ENCODE results near the gene VAMP1. TPM values are rescaled to one million over a fixed set of nuclear protein-coding genes. Genes with fewer than 3 reads are reported as not detected.
A peak's percentile ranks its signal among the peaks of the same experiment; 100 is the strongest.
"Not testable (repeated sequence)": the region's sequence is repeated elsewhere in the genome, so short reads cannot be mapped to it uniquely, and the experiment has no call there.

The VAMP1 gene
- total and polyA plus RNA-seq, 9 of the 15 experiments (the other 6 are each of a cell fraction or from before 2014, with no cell fraction given): 0.76 to 13.2 (median 4.2) TPM

DNA sequence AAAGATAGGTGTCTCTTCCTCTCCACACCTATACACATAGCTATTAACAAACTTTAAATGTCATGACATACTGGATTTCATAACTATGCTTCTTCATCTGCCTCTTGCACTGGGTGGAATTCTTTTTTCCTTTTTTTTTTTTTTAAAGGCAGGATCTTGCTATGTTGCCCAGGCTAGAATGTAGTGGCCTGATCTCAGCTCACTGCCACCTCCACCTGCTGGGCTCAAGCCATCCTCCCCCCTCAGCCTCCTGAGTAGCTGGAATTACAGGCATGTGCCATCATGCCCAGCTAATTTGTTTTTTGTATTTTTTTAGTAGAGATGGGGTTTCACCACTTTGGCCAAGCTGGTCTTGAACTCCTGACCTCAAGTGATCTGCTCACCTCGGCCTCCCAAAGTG, 17.8 kb upstream of the VAMP1 start:
- H3K4me1 ChIP-seq (replicated peaks in 1 of 2; ENCODE audit: control insufficient read depth in 2 of 2, insufficient read depth in 2 of 2, low read length in 2 of 2): peaks cover 0 to 4% of the 10 kb centered on the region in 2 experiments; a peak in 1 of 5 replicates
- H3K79me2 ChIP-seq (ENCODE audit: control insufficient read depth, insufficient read depth, low read length): peaks cover 10% of the 10 kb centered on the region
- H3K4me3 ChIP-seq: no peak overlapping the region
- H3K36me3 ChIP-seq (ENCODE audit: control insufficient read depth, insufficient read depth, low read length): peaks cover 7% of the 10 kb centered on the region; the same call in 2 of the 3 replicates
- H3K9ac ChIP-seq (ENCODE audit: insufficient read depth in 1 of 2, low read depth in 2 of 2, low read length in 2 of 2): no peak overlapping the region
- no peaks in the 10 kb centered on the region for H4K20me1 ChIP-seq (replicated peaks; ENCODE audit: control insufficient read depth, insufficient read depth, low read length)
- no peaks in the 10 kb centered on the region for H3K27me3 ChIP-seq (ENCODE audit: control insufficient read depth in 2 of 2, insufficient read depth in 2 of 2, low read length in 2 of 2)
- ATAC-seq (no peak), DNase-seq (ENCODE audit: extremely low read depth in 1 of 4, low spot score in 3 of 4) (no peak), FAIRE-seq (no peak)
- no peaks in the 10 kb centered on the region for H3K9me3 ChIP-seq (replicated peaks; ENCODE audit: control insufficient read depth, insufficient read depth, low read depth, low read length)
- BruUV-seq (replicated peaks): no TSS peak
- ChIA-PET POLR2A (interaction anchor here (0.5 to 0.7 kb wide), 2 partner anchors 18 to 38 kb away, joined by 3 read pairs; no protein-coding TSS in a partner anchor), CTCF (ENCODE audit: low intra/inter-chr PET ratio) (no interaction called here)
- WGBS (ENCODE audit: insufficient coverage, low coverage, missing lambda C conversion rate): 0% methylated on average over 1 of the region's 1 CpG
- intact Hi-C loops (cut with micrococcal nuclease) (no loop called here), in situ Hi-C loops (cut with MboI) (no loop called here)
- no peaks in the 10 kb centered on the region for H3K9me1 ChIP-seq (ENCODE audit: control insufficient read depth, insufficient read depth, low read length)
- TF ChIP-seq ZNF121 (CRISPR knock-in tag; conservative IDR thresholded peaks at IDR 0.05): peak; percentile 55
- no peak for TF ChIP-seq NR3C1 (CRISPR knock-in tag; IDR thresholded peaks at IDR 0.05)
- no peak overlapping the region for H3K27ac ChIP-seq (ENCODE audit: extremely low read depth, low read depth, low read length)
- H2AFZ ChIP-seq (ENCODE audit: low read depth, low read length): no peak overlapping the region
- H3K4me2 ChIP-seq (ENCODE audit: insufficient read depth, low read length): no peak overlapping the region

GRCh38 chr12:6478416-6478815, 7.9 kb upstream of the VAMP1 start:
- FAIRE-seq: no peak
- WGBS (ENCODE audit: insufficient coverage, low coverage, missing lambda C conversion rate): 63% methylated on average over 10 of the region's 20 CpGs

DNA sequence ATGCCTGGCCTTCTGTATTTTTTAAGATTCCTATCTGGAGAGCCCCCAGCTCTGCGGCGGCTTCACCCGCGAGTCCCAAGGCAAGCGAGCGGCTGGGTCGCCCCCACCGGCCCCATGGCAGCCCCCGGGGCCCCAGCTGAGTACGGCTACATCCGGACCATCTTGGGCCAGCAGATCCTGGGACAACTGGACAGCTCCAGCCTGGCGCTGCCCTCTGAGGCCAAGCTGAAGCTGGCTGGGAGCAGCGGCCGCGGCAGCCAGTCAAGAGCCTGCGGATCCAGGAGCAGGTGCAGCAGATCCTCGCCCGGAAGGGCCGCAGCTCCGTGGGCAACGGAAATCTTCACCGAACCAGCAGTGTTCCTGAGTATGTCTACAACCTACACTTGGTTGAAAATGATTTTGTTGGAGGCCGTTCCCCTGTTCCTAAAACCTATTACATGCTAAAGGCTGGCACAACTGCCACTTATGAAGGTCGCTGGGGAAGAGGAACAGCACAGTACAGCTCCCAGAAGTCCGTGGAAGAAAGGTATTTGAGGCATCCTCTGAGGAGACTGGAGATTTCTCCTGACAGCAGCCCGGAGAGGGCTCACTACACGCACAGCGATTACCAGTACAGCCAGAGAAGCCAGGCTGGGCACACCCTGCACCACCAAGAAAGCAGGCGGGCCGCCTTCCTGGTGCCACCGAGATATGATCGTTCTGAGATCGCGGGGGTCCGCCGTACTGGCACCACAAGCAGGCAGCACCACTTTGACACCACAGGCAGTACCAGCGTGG, 7.3 kb upstream of the VAMP1 start:
- H3K79me2 ChIP-seq (ENCODE audit: control insufficient read depth, insufficient read depth, low read length); BruUV-seq (replicated peaks); H3K4me1 ChIP-seq (replicated peaks in 1 of 2; ENCODE audit: control insufficient read depth in 2 of 2, insufficient read depth in 2 of 2, low read length in 2 of 2); DNase-seq (ENCODE audit: extremely low read depth in 1 of 4, low spot score in 3 of 4); H3K36me3 ChIP-seq (ENCODE audit: control insufficient read depth, insufficient read depth, low read length); H3K9me1 ChIP-seq (ENCODE audit: control insufficient read depth, insufficient read depth, low read length); H3K9ac ChIP-seq (ENCODE audit: insufficient read depth in 1 of 2, low read depth in 2 of 2, low read length in 2 of 2); H2AFZ ChIP-seq (ENCODE audit: low read depth, low read length); H3K9me3 ChIP-seq (replicated peaks; ENCODE audit: control insufficient read depth, insufficient read depth, low read depth, low read length); H3K27ac ChIP-seq (ENCODE audit: extremely low read depth, low read depth, low read length); H4K20me1 ChIP-seq (replicated peaks; ENCODE audit: control insufficient read depth, insufficient read depth, low read length); H3K27me3 ChIP-seq (ENCODE audit: control insufficient read depth in 2 of 2, insufficient read depth in 2 of 2, low read length in 2 of 2); FAIRE-seq; in situ Hi-C loops (cut with MboI); ATAC-seq; H3K4me3 ChIP-seq; H3K4me2 ChIP-seq (ENCODE audit: insufficient read depth, low read length); intact Hi-C loops (cut with micrococcal nuclease); CTCF ChIA-PET (ENCODE audit: low intra/inter-chr PET ratio): not testable (repeated sequence)
- POLR2A ChIA-PET: interaction anchor here (0.8 kb wide), 2 partner anchors 9 to 12 kb away, joined by 3 read pairs; no protein-coding TSS in a partner anchor
- WGBS (ENCODE audit: insufficient coverage, low coverage, missing lambda C conversion rate): 48% methylated on average over 11 of the region's 37 CpGs

More at GRCh38 chr12:6478416-6478815, 7.9 kb upstream of the VAMP1 start:
- ChIA-PET CTCF (ENCODE audit: low intra/inter-chr PET ratio) (no interaction called here), POLR2A (interaction anchor here (1.1 kb wide), 1 partner anchor 36 kb away, joined by 3 read pairs; no protein-coding TSS in a partner anchor)
- no peak overlapping the region for H3K4me2 ChIP-seq (ENCODE audit: insufficient read depth, low read length)
- in situ Hi-C loops (cut with MboI): no loop called here
- H2AFZ ChIP-seq (ENCODE audit: low read depth, low read length): no peak overlapping the region
- no peaks in the 10 kb centered on the region for H3K9me3 ChIP-seq (replicated peaks; ENCODE audit: control insufficient read depth, insufficient read depth, low read depth, low read length)
- no peak overlapping the region for H3K4me3 ChIP-seq
- H3K27ac ChIP-seq (ENCODE audit: extremely low read depth, low read depth, low read length): no peak overlapping the region
- intact Hi-C loops (cut with micrococcal nuclease): no loop called here
- DNase-seq (ENCODE audit: extremely low read depth in 1 of 4, low spot score in 3 of 4) (no peak), ATAC-seq (no peak)
- no peaks in the 10 kb centered on the region for H3K27me3 ChIP-seq (ENCODE audit: control insufficient read depth in 2 of 2, insufficient read depth in 2 of 2, low read length in 2 of 2)
- TF ChIP-seq, protein P1, sequence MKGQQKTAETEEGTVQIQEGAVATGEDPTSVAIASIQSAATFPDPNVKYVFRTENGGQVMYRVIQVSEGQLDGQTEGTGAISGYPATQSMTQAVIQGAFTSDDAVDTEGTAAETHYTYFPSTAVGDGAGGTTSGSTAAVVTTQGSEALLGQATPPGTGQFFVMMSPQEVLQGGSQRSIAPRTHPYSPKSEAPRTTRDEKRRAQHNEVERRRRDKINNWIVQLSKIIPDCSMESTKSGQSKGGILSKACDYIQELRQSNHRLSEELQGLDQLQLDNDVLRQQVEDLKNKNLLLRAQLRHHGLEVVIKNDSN (CRISPR knock-in tag; IDR thresholded peaks at IDR 0.05): no peak
- TF ChIP-seq SNAPC5 (CRISPR knock-in tag; IDR thresholded peaks at IDR 0.05) (no peak), KHSRP (IDR thresholded peaks at IDR 0.05) (no peak), MAFK (IDR thresholded peaks at IDR 0.05; ENCODE audit: low read length) (no peak)
- no peaks in the 10 kb centered on the region for H3K9me1 ChIP-seq (ENCODE audit: control insufficient read depth, insufficient read depth, low read length)
- BruUV-seq (replicated peaks): no TSS peak
- H3K9ac ChIP-seq (ENCODE audit: insufficient read depth in 1 of 2, low read depth in 2 of 2, low read length in 2 of 2): no peak overlapping the region
- H4K20me1 ChIP-seq (replicated peaks; ENCODE audit: control insufficient read depth, insufficient read depth, low read length): no peaks in the 10 kb centered on the region
- peaks cover 0 to 4% of the 10 kb centered on the region in 2 experiments; a peak in 2 of 5 replicates for H3K4me1 ChIP-seq (replicated peaks in 1 of 2; ENCODE audit: control insufficient read depth in 2 of 2, insufficient read depth in 2 of 2, low read length in 2 of 2)
- no peaks in the 10 kb centered on the region for H3K79me2 ChIP-seq (ENCODE audit: control insufficient read depth, insufficient read depth, low read length)
- no peaks in the 10 kb centered on the region for H3K36me3 ChIP-seq (ENCODE audit: control insufficient read depth, insufficient read depth, low read length)
